NCI-H2107 treated with DMSO at 0.1 percent for 48 hours (cell line): ENCODE results near the gene CBLC.

Experiments used
- DNase-seq: peaks from one replicate; lab custom pipeline; 2025; ENCODE audit not compliant: unreplicated experiment; lab: John Stamatoyannopoulos, UW

The CBLC gene

GRCh38 chr19:44777715-44778347 lies at the start of gene CBLC:
Gene CBLC, plus strand, starts transcription at chr19:44777890. Its CDS starts 42 bp downstream, at chr19:44777932.
- peak; percentile 34 for DNase-seq

GRCh38 chr19:44728178-44728577 lies 49.5 kb upstream of the CBLC start:
- no peak for DNase-seq

- no peak for DNase-seq
These were observed 48.1 kb upstream of the CBLC start for GRCh38 chr19:44729516-44730033.

GRCh38 chr19:44731081-44731480 lies 46.6 kb upstream of the CBLC start:
- no peak for DNase-seq

- DNase-seq, result no peak
These were observed 46.1 kb upstream of the CBLC start for GRCh38 chr19:44731622-44732021.

- DNase-seq, result no peak
These were observed 45.3 kb upstream of the CBLC start for GRCh38 chr19:44732235-44733014.

GRCh38 chr19:44734357-44734756 lies 43.3 kb upstream of the CBLC start:
- DNase-seq, result no peak

- DNase-seq, result no peak
These were observed 42.7 kb upstream of the CBLC start for GRCh38 chr19:44735011-44735410.

- no peak for DNase-seq
These were observed 40.2 kb upstream of the CBLC start for GRCh38 chr19:44737238-44738071.

GRCh38 chr19:44738136-44738535 lies 39.6 kb upstream of the CBLC start:
- DNase-seq, result no peak

- no peak for DNase-seq
These were observed 38.8 kb upstream of the CBLC start for GRCh38 chr19:44738603-44739558.

GRCh38 chr19:44740351-44740824 lies 37.3 kb upstream of the CBLC start:
- DNase-seq, result no peak

GRCh38 chr19:44741258-44741731 lies 36.4 kb upstream of the CBLC start:
- DNase-seq, result no peak

- peak; percentile 16 for DNase-seq
These were observed 35.8 kb upstream of the CBLC start for GRCh38 chr19:44741841-44742329.

- DNase-seq, result no peak
These were observed 35.2 kb upstream of the CBLC start for GRCh38 chr19:44742330-44743061.

GRCh38 chr19:44744871-44745332 lies 32.8 kb upstream of the CBLC start:
- no peak for DNase-seq

- DNase-seq, result no peak
These were observed 32.3 kb upstream of the CBLC start for GRCh38 chr19:44745341-44745831.

GRCh38 chr19:44745887-44746600 lies 31.6 kb upstream of the CBLC start:
- DNase-seq, result no peak
